GM18517 (cell line): ENCODE results near the gene RERE.
"Not testable (repeated sequence)": the region's sequence is repeated elsewhere in the genome, so short reads cannot be mapped to it uniquely, and the experiment has no call there.

Experiments
- ATAC-seq: cut with Tn5 transposase; IDR thresholded peaks from one replicate; pipeline ENCODE4 v1.9.1; 2021; ENCODE audit warnings: mild to moderate bottlenecking, moderate library complexity; ENCODE audit not compliant: unreplicated experiment

Gene RERE

DNA sequence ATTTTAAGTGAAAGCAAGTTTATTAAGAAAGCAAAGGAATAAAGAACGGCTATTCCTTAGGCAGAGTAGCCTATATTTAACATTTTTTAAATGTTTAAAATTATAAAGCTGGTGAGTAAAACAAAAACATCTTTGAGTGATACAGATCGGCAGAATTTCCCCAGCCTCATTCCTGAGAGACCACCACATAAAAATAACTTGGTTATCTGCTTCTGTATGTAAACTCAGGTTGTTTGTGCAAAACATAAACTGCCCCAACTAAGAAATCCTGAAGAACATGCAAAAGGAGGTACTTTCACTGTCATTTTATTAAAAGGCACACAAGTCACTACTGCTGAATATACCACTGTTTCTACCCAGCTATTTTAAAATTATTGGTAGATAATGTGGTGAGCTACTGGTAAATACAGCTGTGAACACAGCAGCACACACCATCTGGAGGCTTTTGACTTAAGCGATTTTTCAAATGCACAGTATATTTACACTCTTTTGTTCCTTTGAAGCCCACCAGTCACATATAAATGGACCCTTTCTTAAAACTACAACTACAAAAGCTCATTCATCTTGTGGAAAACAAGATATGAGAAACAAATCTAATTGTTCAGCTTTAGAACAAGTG lies 119.3 kb downstream of the RERE start:
- no peak for ATAC-seq

DNA sequence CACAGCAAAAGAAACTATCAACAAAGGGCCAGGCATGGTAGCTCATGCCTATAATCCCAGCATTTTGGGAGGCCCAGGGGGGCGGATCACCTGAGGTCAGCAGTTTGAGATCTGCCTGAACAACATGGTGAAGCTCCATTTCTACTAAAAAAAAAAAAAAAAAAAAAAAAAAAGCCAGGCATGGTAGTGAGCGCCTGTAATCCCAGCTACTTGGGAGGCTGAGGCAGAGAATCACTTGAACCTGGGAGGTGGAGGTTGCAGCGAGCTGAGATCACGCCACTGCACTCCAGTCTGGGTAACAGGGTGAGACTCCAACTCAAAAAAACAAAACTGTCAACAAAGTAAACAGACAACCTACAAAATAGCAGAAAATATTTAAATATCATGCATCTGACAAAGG lies 122.0 kb downstream of the RERE start:
- not testable (repeated sequence) for ATAC-seq

GRCh38 chr1:8693107-8693506 lies 124.3 kb downstream of the RERE start:
- no peak for ATAC-seq

DNA sequence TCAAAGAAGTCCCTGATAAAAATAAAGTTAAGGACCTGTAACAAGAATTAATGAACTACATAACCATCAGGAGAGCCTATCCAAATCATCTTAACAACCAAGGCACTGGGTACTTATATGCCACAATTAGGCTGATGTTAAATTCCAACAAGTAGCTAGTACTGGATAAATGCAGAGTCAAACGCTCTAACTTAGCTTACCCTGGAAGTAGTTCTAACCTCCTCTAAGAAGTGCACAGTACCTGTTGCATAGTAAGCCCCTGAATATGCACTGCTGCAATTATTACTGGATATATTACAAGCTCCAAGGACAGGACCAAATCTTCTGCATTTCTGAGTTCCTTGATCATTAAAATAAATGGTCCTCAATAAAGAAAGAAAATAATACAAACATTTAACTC lies 125.8 kb downstream of the RERE start:
- ATAC-seq = no peak

DNA sequence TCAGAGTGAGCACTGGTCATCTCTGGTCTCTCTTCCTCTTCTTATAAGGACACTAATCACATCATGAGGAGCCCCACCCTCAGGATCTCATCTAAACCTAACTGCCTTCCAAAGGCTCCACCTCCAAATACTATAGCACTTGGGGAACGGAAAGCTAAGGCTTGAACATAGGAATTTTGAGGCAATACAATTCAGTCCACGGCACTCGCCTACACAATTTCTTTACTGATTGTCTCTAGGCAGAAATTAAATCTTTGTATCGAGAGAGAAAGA lies 127.3 kb downstream of the RERE start:
- ATAC-seq = no peak

DNA sequence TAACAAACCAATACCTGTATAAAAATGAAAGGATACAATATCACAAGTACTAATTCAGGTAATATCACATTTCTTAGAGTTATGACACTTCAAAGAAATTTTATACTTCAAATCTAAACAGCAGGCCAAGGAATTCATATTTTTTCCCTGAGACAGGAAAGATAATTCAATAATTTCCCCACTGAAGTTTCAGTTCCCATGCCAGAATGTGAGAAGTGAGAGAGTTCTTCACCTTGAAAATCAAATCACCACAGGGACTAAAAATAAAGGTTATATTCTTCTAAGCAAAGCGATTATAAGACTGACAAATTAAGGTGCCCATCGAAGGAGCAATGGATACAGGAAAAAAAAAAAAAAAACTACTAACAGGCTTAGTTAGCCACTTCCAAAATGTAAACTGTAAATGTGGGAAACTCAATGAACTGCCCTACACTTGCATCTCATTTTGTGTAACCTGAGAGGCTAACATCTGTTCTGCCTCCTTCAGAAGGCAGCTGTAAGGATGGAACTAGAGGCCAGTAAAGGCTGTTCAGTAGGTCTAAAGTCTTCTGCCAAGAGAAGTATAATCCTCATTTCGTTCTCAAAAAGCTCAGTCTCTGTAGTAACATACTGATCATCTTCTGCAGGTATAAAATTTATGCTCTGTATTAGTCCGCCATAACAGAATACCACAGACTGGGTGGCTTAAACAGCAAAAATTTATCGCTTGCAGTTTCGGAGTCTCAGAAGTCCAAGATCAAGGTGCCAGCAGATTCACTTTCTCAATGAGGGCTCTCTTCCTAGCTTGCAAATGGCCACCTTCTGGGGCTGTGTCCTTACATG lies 127.8 kb downstream of the RERE start:
- ATAC-seq = no peak

DNA sequence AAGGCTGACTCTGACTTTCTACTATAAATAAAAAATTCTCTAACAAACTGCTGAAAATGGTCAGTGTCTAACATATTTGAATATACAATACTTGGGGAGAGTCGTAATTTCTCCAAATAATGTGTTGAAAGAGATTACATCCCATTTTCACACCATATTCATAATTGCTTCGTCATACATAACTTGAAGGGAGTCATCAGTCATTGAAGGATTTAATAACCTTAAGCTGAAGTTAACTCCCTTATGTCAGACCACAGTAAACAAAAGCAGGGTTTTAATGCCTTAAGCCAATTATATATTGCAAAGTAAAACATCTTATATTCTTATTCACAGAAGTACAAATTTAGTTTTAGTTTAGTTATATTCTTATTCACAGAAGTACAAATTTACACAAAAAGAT lies 129.9 kb downstream of the RERE start:
- ATAC-seq = no peak

DNA sequence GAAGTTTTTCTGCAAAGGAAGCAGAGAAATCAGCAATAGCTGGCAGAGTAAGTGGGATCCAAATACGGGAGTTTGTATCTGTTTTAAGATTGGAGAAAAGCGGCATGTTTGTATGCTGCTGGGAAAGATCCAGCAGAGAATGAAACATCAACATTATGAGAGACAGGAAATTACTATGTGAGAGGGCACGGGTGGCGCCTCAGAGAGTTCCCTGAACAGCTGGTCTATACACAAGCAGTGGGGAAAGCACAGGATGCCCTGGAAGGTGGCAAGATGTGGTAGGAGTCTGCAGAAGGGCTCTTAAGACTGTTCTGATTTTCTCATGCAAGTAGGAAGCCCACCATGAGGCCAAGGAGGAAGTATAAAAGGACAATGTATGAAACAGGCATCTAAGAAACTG lies 130.4 kb downstream of the RERE start:
- no peak for ATAC-seq

DNA sequence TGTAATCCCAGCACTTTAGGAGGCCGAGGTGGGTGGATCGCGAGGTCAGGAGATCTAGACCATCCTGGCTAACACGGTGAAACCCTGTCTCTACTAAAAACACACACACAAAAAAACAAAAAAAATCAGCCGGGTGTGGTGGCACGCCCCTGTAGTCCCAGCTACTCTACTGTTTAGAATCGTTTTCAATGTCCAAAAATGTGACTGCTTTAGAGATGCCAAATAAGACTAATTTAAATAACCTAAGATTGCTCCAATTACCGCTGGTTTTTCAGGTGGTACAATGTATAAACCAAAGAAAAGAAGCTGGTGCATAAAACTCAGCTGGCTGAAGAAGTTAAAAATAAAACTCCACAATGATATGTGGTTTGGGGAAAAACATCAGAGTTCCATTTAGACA lies 132.0 kb downstream of the RERE start:
- no peak for ATAC-seq

DNA sequence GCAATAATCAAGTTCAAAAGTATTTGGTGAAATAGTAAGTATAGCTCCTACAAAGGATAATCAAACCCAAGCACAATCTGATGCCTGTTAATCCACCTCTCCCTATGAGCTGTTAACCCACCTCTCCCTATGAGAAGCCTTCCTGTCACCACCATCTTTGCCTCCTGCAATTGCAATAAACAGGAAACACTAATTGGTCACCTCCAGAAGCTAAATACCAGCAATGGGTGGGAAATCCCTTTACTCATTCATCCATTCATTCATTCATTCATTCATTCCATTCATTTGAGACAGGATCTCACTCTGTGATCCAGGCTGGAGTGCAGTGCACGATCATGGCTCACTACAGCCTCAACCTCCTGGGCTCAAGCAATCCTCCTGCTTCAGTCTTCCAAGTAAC lies 132.8 kb downstream of the RERE start:
- ATAC-seq = no peak

GRCh38 chr1:8682573-8682972 lies 134.9 kb downstream of the RERE start:
- ATAC-seq = no peak

DNA sequence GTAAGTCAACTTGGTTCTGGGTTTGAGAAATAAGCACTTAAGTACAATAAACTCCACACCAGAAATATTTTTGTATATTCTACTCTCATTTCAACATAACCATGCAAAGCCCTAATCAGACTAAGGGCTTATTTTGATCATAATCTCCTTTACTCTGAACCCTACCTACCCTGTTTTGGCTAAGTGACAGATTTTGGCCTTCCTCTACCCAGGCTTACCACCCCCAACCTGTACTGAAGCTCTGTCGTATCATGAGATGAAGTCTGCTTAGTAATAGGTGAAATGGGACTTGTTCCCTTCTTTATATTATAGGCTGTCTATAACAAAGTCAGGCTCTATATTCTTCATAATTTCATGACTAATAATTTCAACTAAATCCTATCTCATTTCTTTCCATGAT lies 135.5 kb downstream of the RERE start:
- ATAC-seq = no peak

DNA sequence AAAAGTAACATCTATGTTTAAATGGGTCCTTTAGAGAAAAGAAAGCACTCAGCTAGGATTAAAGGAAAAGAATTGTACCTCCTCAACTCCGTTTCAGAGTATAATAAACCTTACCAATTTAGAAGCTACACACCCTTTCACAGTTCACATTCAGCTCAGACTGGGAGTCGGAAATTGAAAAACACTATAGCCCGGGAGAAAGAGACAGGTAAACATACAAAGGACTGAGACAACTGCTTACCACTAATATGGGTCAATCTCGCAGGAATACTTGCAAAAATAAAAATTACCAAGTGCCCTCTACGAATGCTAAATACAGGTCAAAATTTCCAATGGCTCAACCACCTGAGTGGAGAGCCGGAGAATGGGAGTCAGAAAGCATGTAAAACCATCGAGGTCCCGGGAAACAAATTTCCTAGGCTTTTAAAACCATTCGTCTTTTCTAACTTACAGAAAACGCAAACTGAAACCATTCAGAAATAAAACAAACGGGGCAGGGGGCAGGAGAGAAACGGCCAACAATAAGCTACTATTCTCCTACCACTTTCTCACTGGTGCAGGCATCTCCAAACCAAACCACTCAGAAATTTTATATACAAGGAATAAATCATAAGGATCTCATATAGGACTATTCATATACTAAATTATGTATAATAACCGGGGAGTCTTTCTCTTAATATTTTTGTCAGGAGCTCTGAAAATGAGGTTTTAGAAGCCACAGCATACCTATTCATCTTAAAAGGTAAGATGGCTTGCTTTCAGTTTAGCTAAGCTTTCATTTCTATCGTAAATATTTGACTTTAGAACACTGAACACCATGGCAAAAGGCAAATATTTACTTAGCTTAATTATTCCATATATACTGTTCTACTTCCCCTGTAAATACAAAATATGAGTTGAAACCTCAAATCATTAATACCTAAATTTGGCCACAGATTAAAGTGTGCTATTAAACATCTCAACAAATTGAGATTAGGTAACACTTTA lies 136.5 kb downstream of the RERE start:
- no peak for ATAC-seq

DNA sequence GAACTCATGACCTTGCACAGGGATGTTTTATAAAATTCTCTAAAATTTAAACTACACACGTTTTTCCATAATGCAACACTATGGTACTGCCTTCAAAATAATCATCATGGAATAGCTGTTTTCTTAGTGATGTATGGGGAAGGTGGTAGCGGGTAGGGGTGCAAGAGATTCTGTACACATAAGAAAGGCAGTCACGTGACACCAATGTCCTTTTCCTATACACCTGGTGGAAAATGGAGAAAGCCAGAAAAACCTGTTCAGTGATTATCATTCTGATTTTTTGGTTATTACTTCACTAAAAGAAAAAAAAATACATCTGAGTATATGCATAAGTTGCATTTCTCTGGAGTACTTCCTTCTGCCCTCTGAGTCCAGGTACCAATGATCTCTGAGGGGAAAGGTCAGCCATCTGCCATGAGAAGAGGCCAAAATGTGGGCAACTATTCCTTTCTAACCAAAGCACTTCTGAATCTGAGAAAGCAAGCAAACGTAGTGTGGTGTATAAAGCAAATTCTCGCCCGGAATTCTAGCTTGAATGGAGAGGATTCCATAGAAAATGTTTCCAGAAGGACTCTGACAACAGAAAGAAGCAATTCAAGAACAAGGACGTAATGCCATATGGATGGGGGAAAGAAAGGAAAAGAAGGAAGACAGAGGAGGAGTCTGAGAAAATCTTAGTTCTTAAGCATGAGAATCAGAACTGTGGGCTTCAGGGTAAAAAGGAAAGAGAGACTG lies 137.3 kb downstream of the RERE start:
- no peak for ATAC-seq

- ATAC-seq = no peak
These were observed 138.0 kb downstream of the RERE start for GRCh38 chr1:8679395-8679800.

GRCh38 chr1:8678673-8679394 lies 138.6 kb downstream of the RERE start:
- no peak for ATAC-seq

GRCh38 chr1:8677782-8678181 lies 139.7 kb downstream of the RERE start:
- ATAC-seq = no peak

GRCh38 chr1:8676813-8677212 lies 140.6 kb downstream of the RERE start:
- ATAC-seq = no peak

GRCh38 chr1:8676072-8676471 lies 141.4 kb downstream of the RERE start:
- ATAC-seq = no peak

DNA sequence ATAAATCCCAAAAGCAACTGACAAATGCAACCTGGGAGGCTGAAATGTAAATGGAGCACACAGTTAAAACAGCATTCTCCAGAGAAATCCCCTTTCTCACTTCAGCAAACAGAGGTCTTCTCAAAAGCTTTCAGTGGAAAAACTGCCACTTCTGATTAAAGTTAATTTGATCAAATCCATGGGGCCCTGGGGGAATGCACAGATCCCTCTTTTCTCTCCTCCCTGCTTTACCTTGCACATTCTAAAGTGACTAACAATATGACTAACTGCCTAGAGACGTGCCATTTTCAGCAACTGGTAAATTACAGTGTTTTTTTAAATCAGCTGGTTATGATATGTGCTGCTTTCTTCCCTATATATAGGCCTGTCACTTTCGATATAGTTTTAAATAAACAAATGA lies 142.5 kb downstream of the RERE start:
- no peak for ATAC-seq
